Ishikawa (cell line): Measurements from ENCODE around the gene IWS1.

Experiments used
- CEBPB ChIP-seq: IDR thresholded peaks from 2 replicates; pipeline ENCODE4 v1.6.1; 2012
- CREB1 ChIP-seq: IDR thresholded peaks from 2 replicates; pipeline ENCODE4 v1.6.1; 2012; ENCODE audit warnings: low read depth
- EGR1 ChIP-seq: IDR thresholded peaks from 2 replicates; pipeline ENCODE4 v1.6.1; 2012
- EP300 ChIP-seq: IDR thresholded peaks from 2 replicates; pipeline ENCODE4 v1.6.1; 2012; ENCODE audit warnings: borderline replicate concordance
- FOXM1 ChIP-seq: IDR thresholded peaks from 2 replicates; pipeline ENCODE4 v1.6.1; 2012; ENCODE audit warnings: low read depth, borderline replicate concordance
- MAX ChIP-seq: IDR thresholded peaks from 2 replicates; pipeline ENCODE4 v1.6.1; 2012
- NFIC ChIP-seq: IDR thresholded peaks from 2 replicates; pipeline ENCODE4 v1.6.1; 2012
- RAD21 ChIP-seq: IDR thresholded peaks from 2 replicates; pipeline ENCODE4 v1.6.1; 2012; ENCODE audit warnings: low read depth
- REST ChIP-seq: IDR thresholded peaks from 2 replicates; pipeline ENCODE4 v1.6.1; 2012; ENCODE audit warnings: low read depth, mild to moderate bottlenecking
- TAF1 ChIP-seq: IDR thresholded peaks from 2 replicates; pipeline ENCODE4 v1.6.1; 2012; ENCODE audit warnings: low read depth, mild to moderate bottlenecking
- TCF12 ChIP-seq: IDR thresholded peaks from 2 replicates; pipeline ENCODE4 v1.6.1; 2012; ENCODE audit warnings: low read depth
- TEAD4 ChIP-seq: IDR thresholded peaks from 2 replicates; pipeline ENCODE4 v1.6.1; 2012
- USF1 ChIP-seq: IDR thresholded peaks from 2 replicates; pipeline ENCODE4 v1.6.1; 2012
- YY1 ChIP-seq: IDR thresholded peaks from 2 replicates; pipeline ENCODE4 v1.6.1; 2012; ENCODE audit warnings: low read depth
- ZBTB7A ChIP-seq: IDR thresholded peaks from 2 replicates; pipeline ENCODE4 v1.6.1; 2012; ENCODE audit warnings: low read depth

Gene IWS1

GRCh38 chr2:127462461-127462860 is 63.8 kb downstream of the IWS1 start:
- no peak for TF ChIP-seq USF1

GRCh38 chr2:127456960-127457359 is 69.3 kb downstream of the IWS1 start:
- no peak for TF ChIP-seq USF1
- no peak for TF ChIP-seq REST
- TF ChIP-seq CEBPB, result no peak
- TF ChIP-seq TAF1, result no peak
- TF ChIP-seq FOXM1, result no peak
- TF ChIP-seq EGR1, result no peak
- TF ChIP-seq MAX, result no peak
- no peak for TF ChIP-seq NFIC
- no peak for TF ChIP-seq CREB1
- no peak for TF ChIP-seq TEAD4
- TF ChIP-seq ZBTB7A, result no peak
- TF ChIP-seq TCF12, result no peak
- no peak for TF ChIP-seq RAD21
- no peak for TF ChIP-seq EP300

GRCh38 chr2:127455566-127456493 is 70.5 kb downstream of the IWS1 start:
- TF ChIP-seq EGR1 (no peak), CEBPB (no peak), CREB1 (no peak), RAD21 (no peak)

GRCh38 chr2:127454595-127455565 is 71.4 kb downstream of the IWS1 start:
- TF ChIP-seq TCF12, result no peak
- no peak for TF ChIP-seq CREB1
- TF ChIP-seq MAX, result peak; percentile 68
- no peak for TF ChIP-seq ZBTB7A
- no peak for TF ChIP-seq EP300

- no peak for TF ChIP-seq TAF1
- peak; percentile 46; the same call in 1 of the 2 replicates for TF ChIP-seq RAD21
Observed at GRCh38 chr2:127453392-127454171, 72.7 kb downstream of the IWS1 start.

- no peak for TF ChIP-seq EGR1
- TF ChIP-seq TCF12, result no peak
- TF ChIP-seq ZBTB7A, result no peak
- TF ChIP-seq YY1, result no peak
- TF ChIP-seq TEAD4, result no peak
- TF ChIP-seq FOXM1, result no peak
- no peak for TF ChIP-seq RAD21
- no peak for TF ChIP-seq CEBPB
- TF ChIP-seq NFIC, result no peak
- TF ChIP-seq USF1, result no peak
Observed at GRCh38 chr2:127453013-127453391, 73.3 kb downstream of the IWS1 start.

GRCh38 chr2:127451981-127452380 is 74.3 kb downstream of the IWS1 start:
- TF ChIP-seq YY1, result no peak
- TF ChIP-seq EP300, result no peak
- TF ChIP-seq EGR1, result no peak
- TF ChIP-seq RAD21, result no peak
- no peak for TF ChIP-seq CREB1
- no peak for TF ChIP-seq REST
